Measurements from ENCODE around the gene ABCB11. TPM values are rescaled to one million over a fixed set of nuclear protein-coding genes. Genes with fewer than 3 reads are reported as not detected.

The ABCB11 gene
- polyA plus RNA-seq, 3 donors = not detected

DNA sequence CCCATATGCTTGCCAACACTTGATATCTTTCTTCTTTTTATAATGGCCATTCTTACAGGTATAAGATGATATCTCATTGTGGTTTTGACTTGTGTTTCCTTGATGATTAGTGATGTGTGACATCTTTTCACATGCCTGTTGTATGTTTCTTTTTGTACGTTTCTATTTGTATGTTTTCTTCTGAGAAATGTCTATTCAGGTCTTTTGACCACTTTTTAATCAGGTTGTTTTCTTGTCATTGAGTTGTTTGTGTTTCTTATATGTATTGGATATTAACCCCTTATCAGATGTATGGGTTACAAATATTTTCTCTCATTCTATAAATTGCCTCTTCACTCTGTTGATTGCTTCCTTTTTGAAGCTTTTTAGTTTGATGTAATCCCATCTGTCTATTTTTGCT is 42.4 kb downstream of the ABCB11 start:
- no peaks in the 10 kb centered on the region for H3K27me3 ChIP-seq (ENCODE audit: control insufficient read depth in 2 of 2, insufficient read depth in 2 of 2, low read length in 2 of 2)
- no peaks in the 10 kb centered on the region for H3K36me3 Mint-ChIP-seq
- H3K9me3 Mint-ChIP-seq = peaks cover 0 to 1% (median 0%) of the 10 kb centered on the region in 7 donors
- H3K36me3 ChIP-seq (replicated peaks in 1 of 2; ENCODE audit: control insufficient read depth in 1 of 2, insufficient read depth in 2 of 2, low read length in 2 of 2) = no peaks in the 10 kb centered on the region
- peaks cover 0 to 3% (median 0%) of the 10 kb centered on the region in 3 donors for H3K27me3 Mint-ChIP-seq (ENCODE audit: low read depth in 3 of 3)
- H3K27ac ChIP-seq (ENCODE audit: low read depth in 1 of 2, low read length in 2 of 2) = no peak overlapping the region
- no peak overlapping the region for H3K4me2 ChIP-seq (replicated peaks; ENCODE audit: extremely low read depth, low read length, poor library complexity, severe bottlenecking)
- H3K4me1 Mint-ChIP-seq = peaks cover 26% of the 10 kb centered on the region
- no peak overlapping the region for H3K27ac Mint-ChIP-seq
- DNase-seq = no peak
- H3K79me2 ChIP-seq (ENCODE audit: insufficient read depth, low read length) = no peaks in the 10 kb centered on the region
- H3K9ac ChIP-seq (ENCODE audit: insufficient read depth, low read length, poor library complexity, severe bottlenecking) = no peak overlapping the region
- no peaks in the 10 kb centered on the region for H3K9me3 ChIP-seq (replicated peaks in 1 of 2; ENCODE audit: control insufficient read depth in 1 of 2, insufficient read depth in 1 of 2, low read length in 2 of 2)
- H4K20me1 ChIP-seq (ENCODE audit: insufficient read depth, low read length) = no peaks in the 10 kb centered on the region
- H3K4me1 ChIP-seq (ENCODE audit: control insufficient read depth in 1 of 2, insufficient read depth in 2 of 2, low read length in 2 of 2) = peaks cover 24 to 29% of the 10 kb centered on the region in 2 donors
- no CpG with 5 or more reads among the region's 1 CpG for WGBS (ENCODE audit: insufficient coverage)
- TF ChIP-seq, protein P1, sequence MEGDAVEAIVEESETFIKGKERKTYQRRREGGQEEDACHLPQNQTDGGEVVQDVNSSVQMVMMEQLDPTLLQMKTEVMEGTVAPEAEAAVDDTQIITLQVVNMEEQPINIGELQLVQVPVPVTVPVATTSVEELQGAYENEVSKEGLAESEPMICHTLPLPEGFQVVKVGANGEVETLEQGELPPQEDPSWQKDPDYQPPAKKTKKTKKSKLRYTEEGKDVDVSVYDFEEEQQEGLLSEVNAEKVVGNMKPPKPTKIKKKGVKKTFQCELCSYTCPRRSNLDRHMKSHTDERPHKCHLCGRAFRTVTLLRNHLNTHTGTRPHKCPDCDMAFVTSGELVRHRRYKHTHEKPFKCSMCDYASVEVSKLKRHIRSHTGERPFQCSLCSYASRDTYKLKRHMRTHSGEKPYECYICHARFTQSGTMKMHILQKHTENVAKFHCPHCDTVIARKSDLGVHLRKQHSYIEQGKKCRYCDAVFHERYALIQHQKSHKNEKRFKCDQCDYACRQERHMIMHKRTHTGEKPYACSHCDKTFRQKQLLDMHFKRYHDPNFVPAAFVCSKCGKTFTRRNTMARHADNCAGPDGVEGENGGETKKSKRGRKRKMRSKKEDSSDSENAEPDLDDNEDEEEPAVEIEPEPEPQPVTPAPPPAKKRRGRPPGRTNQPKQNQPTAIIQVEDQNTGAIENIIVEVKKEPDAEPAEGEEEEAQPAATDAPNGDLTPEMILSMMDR (IDR thresholded peaks at IDR 0.05) = no peak
- no peak overlapping the region for H3K4me3 ChIP-seq (replicated peaks in 1 of 3; ENCODE audit: low read depth in 2 of 3, low read length in 3 of 3)
- H3K4me3 Mint-ChIP-seq = no peak overlapping the region
- intact Hi-C loops (cut with micrococcal nuclease) = no loop called here
- no peak overlapping the region for H2AFZ ChIP-seq (ENCODE audit: insufficient read depth, low read depth, low read length, poor library complexity, severe bottlenecking)

DNA sequence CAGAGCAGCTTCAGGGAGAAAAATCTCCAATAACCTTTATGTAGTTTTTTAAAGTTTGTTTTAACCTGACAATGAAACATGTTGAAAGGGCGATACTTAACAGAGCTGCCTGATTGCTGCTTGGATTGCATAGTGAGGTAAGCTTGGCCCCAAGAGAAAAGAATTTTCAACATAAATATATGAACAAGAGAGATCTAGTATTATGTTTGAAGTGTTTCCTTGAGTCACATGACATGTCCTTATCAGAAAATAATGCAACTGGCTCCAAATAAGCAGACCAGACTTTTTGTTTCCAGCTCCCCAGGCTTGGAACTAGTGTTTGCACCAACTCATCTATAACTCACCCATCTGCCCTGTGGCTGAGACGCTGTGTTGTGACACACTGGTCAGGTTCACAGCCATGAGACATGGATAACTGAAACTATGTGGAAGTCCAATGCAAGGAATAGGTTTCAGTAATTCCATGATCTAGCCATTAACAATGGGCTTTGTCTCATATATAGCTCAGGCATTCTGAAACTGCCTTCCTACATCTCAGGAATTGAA is 44.7 kb downstream of the ABCB11 start:
- intact Hi-C loops (cut with micrococcal nuclease) = no loop called here
- DNase-seq = no peak
- H3K36me3 ChIP-seq (replicated peaks in 1 of 2; ENCODE audit: control insufficient read depth in 1 of 2, insufficient read depth in 2 of 2, low read length in 2 of 2) = no peaks in the 10 kb centered on the region
- no peak overlapping the region for H2AFZ ChIP-seq (ENCODE audit: insufficient read depth, low read depth, low read length, poor library complexity, severe bottlenecking)
- H3K4me3 ChIP-seq (replicated peaks in 1 of 3; ENCODE audit: low read depth in 2 of 3, low read length in 3 of 3) = no peak overlapping the region
- peaks cover 0 to 1% (median 0%) of the 10 kb centered on the region in 7 donors for H3K9me3 Mint-ChIP-seq
- H3K4me1 Mint-ChIP-seq = peaks cover 7% of the 10 kb centered on the region
- no peaks in the 10 kb centered on the region for H3K36me3 Mint-ChIP-seq
- 100% methylated on average over 1 of the region's 2 CpGs for WGBS (ENCODE audit: insufficient coverage)
- H3K9ac ChIP-seq (ENCODE audit: insufficient read depth, low read length, poor library complexity, severe bottlenecking) = no peak overlapping the region
- H3K27ac Mint-ChIP-seq = no peak overlapping the region
- H3K27ac ChIP-seq (ENCODE audit: low read depth in 1 of 2, low read length in 2 of 2) = no peak overlapping the region
- no peaks in the 10 kb centered on the region for H4K20me1 ChIP-seq (ENCODE audit: insufficient read depth, low read length)
- no peaks in the 10 kb centered on the region for H3K79me2 ChIP-seq (ENCODE audit: insufficient read depth, low read length)
- TF ChIP-seq, protein P1 (IDR thresholded peaks at IDR 0.05) = no peak
- H3K4me1 ChIP-seq (ENCODE audit: control insufficient read depth in 1 of 2, insufficient read depth in 2 of 2, low read length in 2 of 2) = peaks cover 4 to 6% of the 10 kb centered on the region in 2 donors
- H3K9me3 ChIP-seq (replicated peaks in 1 of 2; ENCODE audit: control insufficient read depth in 1 of 2, insufficient read depth in 1 of 2, low read length in 2 of 2) = no peaks in the 10 kb centered on the region
- no peak overlapping the region for H3K4me2 ChIP-seq (replicated peaks; ENCODE audit: extremely low read depth, low read length, poor library complexity, severe bottlenecking)
- H3K4me3 Mint-ChIP-seq = no peak overlapping the region
- peaks cover 0 to 2% (median 0%) of the 10 kb centered on the region in 3 donors for H3K27me3 Mint-ChIP-seq (ENCODE audit: low read depth in 3 of 3)
- no peaks in the 10 kb centered on the region for H3K27me3 ChIP-seq (ENCODE audit: control insufficient read depth in 2 of 2, insufficient read depth in 2 of 2, low read length in 2 of 2)

Data from CD14-positive monocyte (primary cell).